DND-41 (cell line): ENCODE results near the gene PRSS12.
A peak's percentile ranks its signal among the peaks of the same experiment; 100 is the strongest.
"Not testable (repeated sequence)": the region's sequence is repeated elsewhere in the genome, so short reads cannot be mapped to it uniquely, and the experiment has no call there.

ENCODE experiments used
- ATAC-seq: fragments of 200-7000 bp; cut with Tn5 transposase; 3 replicates; pipeline ENCODE4 v1.9.1; 2021; ENCODE audit warnings: low read depth; ENCODE audit not compliant: insufficient read depth
- DNase-seq: peaks from one replicate; pipeline ENCODE4 v3.0.0-alpha.2; 2020
- H2AFZ ChIP-seq: 2 replicates; pipeline ENCODE4 v1.6.0; 2012; ENCODE audit warnings: low read depth, low read length
- H3K27ac ChIP-seq: 2 replicates; pipeline ENCODE4 v1.5.1; 2012; ENCODE audit warnings: low read length, inconsistent platforms
- H3K27me3 ChIP-seq: fragments of 200-600 bp; sonication (generic); 2 replicates; pipeline ENCODE4 v1.6.0; 2012; ENCODE audit warnings: low read length, mild to moderate bottlenecking, inconsistent platforms; ENCODE audit not compliant: insufficient read depth, poor library complexity
- H3K36me3 ChIP-seq: 2 replicates; pipeline ENCODE4 v1.5.1; 2012; ENCODE audit warnings: low read length, inconsistent platforms; ENCODE audit not compliant: insufficient read depth
- H3K4me1 ChIP-seq: 2 replicates; pipeline ENCODE4 v1.5.1; 2012; ENCODE audit warnings: mild to moderate bottlenecking, low read length; ENCODE audit not compliant: insufficient read depth
- H3K4me2 ChIP-seq: 2 replicates; pipeline ENCODE4 v1.6.0; 2012; ENCODE audit warnings: mild to moderate bottlenecking, moderate library complexity, low read length, inconsistent platforms; ENCODE audit not compliant: insufficient read depth
- H3K4me3 ChIP-seq, 2 experiments: fragments of 200-600 bp in 1 of 2; shearing (Covaris generic) in 1 of 2; 2 replicates each; pipeline ENCODE4 v1.5.1; 2012 to 2016; ENCODE audit warnings: inconsistent platforms in 2 of 2, low read length in 2 of 2, mild to moderate bottlenecking in 2 of 2, low read depth in 1 of 2, moderate library complexity in 1 of 2
- H3K79me2 ChIP-seq: 2 replicates; pipeline ENCODE4 v1.6.0; 2012; ENCODE audit warnings: low read length, inconsistent platforms; ENCODE audit not compliant: insufficient read depth
- H3K9ac ChIP-seq: 2 replicates; pipeline ENCODE4 v1.6.0; 2012; ENCODE audit warnings: low read depth, mild to moderate bottlenecking, inconsistent platforms, low read length, moderate library complexity
- H3K9me3 ChIP-seq: 2 replicates; pipeline ENCODE4 v1.5.1; 2012; ENCODE audit warnings: low read length, moderate library complexity, mild to moderate bottlenecking, inconsistent platforms; ENCODE audit not compliant: insufficient read depth, severe bottlenecking
- H4K20me1 ChIP-seq: 2 replicates; pipeline ENCODE4 v1.6.0; 2012; ENCODE audit warnings: low read length; ENCODE audit not compliant: insufficient read depth
- EZH2 ChIP-seq: IDR thresholded peaks from 3 replicates; pipeline ENCODE4 v1.6.1; 2012; ENCODE audit warnings: borderline replicate concordance, low read depth, mild to moderate bottlenecking, moderate library complexity, low read length, inconsistent platforms; ENCODE audit not compliant: severe bottlenecking
- TF ChIP-seq, protein P1 (sequence below): IDR thresholded peaks from 2 replicates; pipeline ENCODE4 v1.5.1; 2012; ENCODE audit warnings: borderline replicate concordance, low read length, moderate library complexity, mild to moderate bottlenecking; ENCODE audit not compliant: poor library complexity, severe bottlenecking; ENCODE audit errors: extremely low read depth

The PRSS12 gene, protein sequence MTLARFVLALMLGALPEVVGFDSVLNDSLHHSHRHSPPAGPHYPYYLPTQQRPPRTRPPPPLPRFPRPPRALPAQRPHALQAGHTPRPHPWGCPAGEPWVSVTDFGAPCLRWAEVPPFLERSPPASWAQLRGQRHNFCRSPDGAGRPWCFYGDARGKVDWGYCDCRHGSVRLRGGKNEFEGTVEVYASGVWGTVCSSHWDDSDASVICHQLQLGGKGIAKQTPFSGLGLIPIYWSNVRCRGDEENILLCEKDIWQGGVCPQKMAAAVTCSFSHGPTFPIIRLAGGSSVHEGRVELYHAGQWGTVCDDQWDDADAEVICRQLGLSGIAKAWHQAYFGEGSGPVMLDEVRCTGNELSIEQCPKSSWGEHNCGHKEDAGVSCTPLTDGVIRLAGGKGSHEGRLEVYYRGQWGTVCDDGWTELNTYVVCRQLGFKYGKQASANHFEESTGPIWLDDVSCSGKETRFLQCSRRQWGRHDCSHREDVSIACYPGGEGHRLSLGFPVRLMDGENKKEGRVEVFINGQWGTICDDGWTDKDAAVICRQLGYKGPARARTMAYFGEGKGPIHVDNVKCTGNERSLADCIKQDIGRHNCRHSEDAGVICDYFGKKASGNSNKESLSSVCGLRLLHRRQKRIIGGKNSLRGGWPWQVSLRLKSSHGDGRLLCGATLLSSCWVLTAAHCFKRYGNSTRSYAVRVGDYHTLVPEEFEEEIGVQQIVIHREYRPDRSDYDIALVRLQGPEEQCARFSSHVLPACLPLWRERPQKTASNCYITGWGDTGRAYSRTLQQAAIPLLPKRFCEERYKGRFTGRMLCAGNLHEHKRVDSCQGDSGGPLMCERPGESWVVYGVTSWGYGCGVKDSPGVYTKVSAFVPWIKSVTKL

DNA sequence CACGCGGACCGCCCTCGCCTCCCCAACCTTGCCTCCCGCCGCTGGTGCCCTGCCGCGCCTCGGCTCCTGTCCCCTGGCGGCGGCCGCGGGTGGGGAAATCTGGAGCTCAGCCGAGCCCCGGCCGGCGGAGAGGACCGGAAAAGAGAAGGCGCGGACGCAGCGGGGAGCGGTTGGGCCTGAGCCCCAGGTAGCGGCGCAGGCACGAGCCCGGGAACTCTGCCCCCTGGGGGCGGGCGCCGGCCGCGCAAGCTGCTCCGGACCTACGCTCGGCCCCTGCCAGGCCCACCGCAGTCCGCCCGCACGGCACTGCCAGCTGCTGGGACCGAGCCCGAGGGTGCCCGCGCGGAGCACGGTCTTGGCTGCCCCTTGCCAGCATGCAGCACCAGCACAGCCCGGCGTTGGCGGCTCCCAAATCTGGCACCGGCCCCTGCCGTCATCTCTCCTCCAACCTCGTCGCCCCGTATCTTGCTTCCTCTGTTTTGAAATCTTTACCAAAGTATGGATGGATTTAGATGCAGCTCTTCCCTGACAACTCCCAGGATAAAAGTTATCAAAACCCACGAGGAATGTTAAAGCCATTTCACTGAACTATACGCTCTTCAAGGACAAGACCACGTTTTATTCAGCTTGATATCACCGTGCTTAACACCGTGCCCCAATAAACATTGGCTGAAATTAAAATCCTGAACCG lies at the start of gene PRSS12:
Gene PRSS12, minus strand, starts transcription at position 161 of the 691 bp plus-strand sequence. CDS start 283 bp downstream, outside the sequence.
- H3K4me3 ChIP-seq, result no peak within 1 kb of the TSS
- H2AFZ ChIP-seq, result no peak within 1 kb of the TSS

GRCh38 chr4:118400356-118400755 lies 47.6 kb upstream of the PRSS12 start:
- Histone ChIP-seq H3K4me3 (no peak overlapping the region), H3K36me3 (no peaks in the 10 kb centered on the region), H3K4me2 (no peak overlapping the region), H3K4me1 (no peaks in the 10 kb centered on the region), H3K27me3 (peaks cover 7% of the 10 kb centered on the region), H3K27ac (no peak overlapping the region), H3K9ac (no peak overlapping the region), H2AFZ (no peak overlapping the region), H3K79me2 (no peaks in the 10 kb centered on the region), H4K20me1 (no peaks in the 10 kb centered on the region), H3K9me3 (no peaks in the 10 kb centered on the region)
- peak; percentile 33; the same call in 1 of the 3 replicates for ATAC-seq
- TF ChIP-seq, protein P1, sequence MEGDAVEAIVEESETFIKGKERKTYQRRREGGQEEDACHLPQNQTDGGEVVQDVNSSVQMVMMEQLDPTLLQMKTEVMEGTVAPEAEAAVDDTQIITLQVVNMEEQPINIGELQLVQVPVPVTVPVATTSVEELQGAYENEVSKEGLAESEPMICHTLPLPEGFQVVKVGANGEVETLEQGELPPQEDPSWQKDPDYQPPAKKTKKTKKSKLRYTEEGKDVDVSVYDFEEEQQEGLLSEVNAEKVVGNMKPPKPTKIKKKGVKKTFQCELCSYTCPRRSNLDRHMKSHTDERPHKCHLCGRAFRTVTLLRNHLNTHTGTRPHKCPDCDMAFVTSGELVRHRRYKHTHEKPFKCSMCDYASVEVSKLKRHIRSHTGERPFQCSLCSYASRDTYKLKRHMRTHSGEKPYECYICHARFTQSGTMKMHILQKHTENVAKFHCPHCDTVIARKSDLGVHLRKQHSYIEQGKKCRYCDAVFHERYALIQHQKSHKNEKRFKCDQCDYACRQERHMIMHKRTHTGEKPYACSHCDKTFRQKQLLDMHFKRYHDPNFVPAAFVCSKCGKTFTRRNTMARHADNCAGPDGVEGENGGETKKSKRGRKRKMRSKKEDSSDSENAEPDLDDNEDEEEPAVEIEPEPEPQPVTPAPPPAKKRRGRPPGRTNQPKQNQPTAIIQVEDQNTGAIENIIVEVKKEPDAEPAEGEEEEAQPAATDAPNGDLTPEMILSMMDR, result no peak
- no peak for TF ChIP-seq EZH2
- no peak for DNase-seq

More for the DNA sequence above, at the start of gene PRSS12:
- Histone ChIP-seq H3K36me3 (no peaks in the 10 kb centered on the region), H3K4me2 (no peak within 1 kb of the TSS), H3K79me2 (no peaks in the 10 kb centered on the region), H3K9me3 (no peaks in the 10 kb centered on the region), H3K9ac (no peak within 1 kb of the TSS), H4K20me1 (no peaks in the 10 kb centered on the region), H3K27ac (no peak within 1 kb of the TSS), H3K27me3 (no peaks in the 10 kb centered on the region), H3K4me1 (no peaks in the 10 kb centered on the region)
- ATAC-seq, result no peak
- no peak for TF ChIP-seq EZH2
- TF ChIP-seq, protein P1, result peak; percentile 10
- DNase-seq, result no peak

GRCh38 chr4:118399883-118400282 lies 47.1 kb upstream of the PRSS12 start:
- H3K4me1 ChIP-seq, H3K36me3 ChIP-seq, H2AFZ ChIP-seq, H3K27ac ChIP-seq, H3K27me3 ChIP-seq, H3K4me3 ChIP-seq, H3K9ac ChIP-seq, DNase-seq, ATAC-seq, H3K79me2 ChIP-seq, H3K9me3 ChIP-seq, H3K4me2 ChIP-seq, H4K20me1 ChIP-seq: not testable (repeated sequence)
